Posterior cingulate gyrus (tissue), 11 donors: ENCODE results near the gene CCR5.

Experiments
- DNase-seq, 10 donors: peaks; one replicate each; pipeline versions ENCODE4 v3.0.0 to v3.0.0-alpha.2; 2020 to 2021; ENCODE audit warnings: mixed read lengths in 3 of 10
- intact Hi-C: fragments of 100-400 bp; cut with DNase I; formaldehyde crosslinking; loops from one replicate; pipeline ENCODE4 v1.15.1; 2023

The CCR5 gene

GRCh38 chr3:46356909-46357308, 13.8 kb upstream of the CCR5 start:
- intact Hi-C loops: no loop called here
- no peak for DNase-seq

GRCh38 chr3:46358466-46358865, 12.3 kb upstream of the CCR5 start:
- intact Hi-C loops: no loop called here
- DNase-seq: no peak

- intact Hi-C loops: no loop called here
- peak in 1 of 10 donors; percentile 24 for DNase-seq
Measured at GRCh38 chr3:46359733-46360493, 10.8 kb upstream of the CCR5 start.

DNA sequence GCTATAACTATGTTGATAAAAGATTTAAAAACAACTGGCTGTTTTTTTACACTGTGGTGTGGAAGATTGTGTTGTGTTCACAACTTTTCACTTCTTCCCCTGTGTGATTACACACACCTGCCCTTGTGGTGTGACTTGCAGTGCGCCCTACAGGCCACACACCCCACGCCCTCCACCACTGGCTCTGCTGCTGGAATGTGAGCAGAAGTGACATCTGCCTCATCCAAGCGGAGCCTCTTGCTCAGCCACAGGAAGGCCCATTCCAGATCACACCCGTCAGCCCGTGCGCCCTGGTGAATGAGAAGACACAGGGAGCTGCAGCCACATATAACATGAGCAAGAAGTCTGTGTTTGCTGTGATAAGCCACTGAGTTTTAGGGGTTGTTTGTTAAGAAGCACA, 9.8 kb upstream of the CCR5 start:
- intact Hi-C loops: no loop called here
- DNase-seq: no peak

DNA sequence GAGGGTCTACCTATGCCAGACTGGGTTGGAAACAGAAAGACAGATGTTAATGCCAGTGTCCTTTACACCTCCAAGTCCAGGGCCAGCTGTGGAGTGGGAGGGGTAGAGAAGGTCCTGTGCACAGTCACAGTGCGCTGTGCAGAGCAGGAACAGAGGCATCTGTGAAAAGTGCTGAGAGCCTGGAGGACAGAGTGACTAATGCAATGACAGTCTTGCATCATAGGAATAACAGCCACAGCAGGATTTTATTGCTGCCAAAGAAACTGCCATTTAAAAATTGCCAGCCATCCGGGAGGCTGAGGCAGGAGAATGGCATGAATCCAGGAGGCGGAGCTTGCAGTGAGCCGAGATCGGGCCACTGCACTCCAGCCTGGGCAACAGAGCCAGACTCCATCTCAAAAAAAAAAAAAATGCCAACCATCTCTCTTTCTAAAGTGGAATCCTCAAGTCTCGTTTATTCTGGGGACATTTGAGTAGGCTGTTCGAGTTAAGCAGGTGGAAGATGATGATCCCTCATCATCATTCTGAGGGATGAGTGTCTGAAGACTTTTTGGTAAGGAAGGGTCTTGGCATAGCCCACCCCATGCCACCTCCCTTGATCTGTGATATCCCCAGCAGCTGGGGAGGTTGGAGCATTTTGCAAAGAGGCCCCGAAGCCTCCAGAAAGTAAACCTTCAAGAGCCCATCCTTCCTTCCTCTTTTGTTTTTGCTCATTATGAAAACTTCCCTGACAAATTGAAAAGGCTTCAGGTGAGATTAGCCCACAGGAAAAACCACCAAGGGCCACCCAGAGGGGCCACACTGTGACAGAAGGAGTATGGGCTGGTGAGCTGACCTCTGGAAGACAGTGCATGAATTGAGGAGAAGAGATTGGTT, 9.1 kb upstream of the CCR5 start:
- no peak for DNase-seq
- intact Hi-C loops: no loop called here

GRCh38 chr3:46365041-46365440, 5.7 kb upstream of the CCR5 start:
- intact Hi-C loops: no loop called here
- DNase-seq: no peak

GRCh38 chr3:46365737-46366524, 4.8 kb upstream of the CCR5 start:
- intact Hi-C loops: no loop called here
- DNase-seq: no peak

DNA sequence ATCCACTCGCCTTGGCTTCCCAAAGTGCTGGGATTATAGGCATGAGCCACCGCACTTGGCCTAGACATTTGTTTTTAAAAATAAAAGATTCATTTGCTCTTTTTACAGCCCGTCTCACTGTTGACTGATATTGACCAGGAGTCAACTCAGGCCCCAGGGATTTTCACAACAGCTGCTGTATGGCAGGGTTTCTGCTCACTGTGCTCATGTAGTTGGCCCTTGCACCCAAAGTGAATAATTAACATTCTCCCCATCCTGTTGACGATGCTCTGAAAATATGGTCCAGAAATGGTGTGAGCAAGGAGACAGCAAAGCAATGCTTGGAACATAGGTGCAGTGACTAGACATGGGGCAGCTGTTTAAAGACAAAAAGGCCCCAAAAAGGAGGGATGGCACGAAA, 2.9 kb upstream of the CCR5 start:
- no peak for DNase-seq
- intact Hi-C loops: no loop called here

- intact Hi-C loops: no loop called here
Measured at GRCh38 chr3:46368569-46368968, 2.2 kb upstream of the CCR5 start.

DNA sequence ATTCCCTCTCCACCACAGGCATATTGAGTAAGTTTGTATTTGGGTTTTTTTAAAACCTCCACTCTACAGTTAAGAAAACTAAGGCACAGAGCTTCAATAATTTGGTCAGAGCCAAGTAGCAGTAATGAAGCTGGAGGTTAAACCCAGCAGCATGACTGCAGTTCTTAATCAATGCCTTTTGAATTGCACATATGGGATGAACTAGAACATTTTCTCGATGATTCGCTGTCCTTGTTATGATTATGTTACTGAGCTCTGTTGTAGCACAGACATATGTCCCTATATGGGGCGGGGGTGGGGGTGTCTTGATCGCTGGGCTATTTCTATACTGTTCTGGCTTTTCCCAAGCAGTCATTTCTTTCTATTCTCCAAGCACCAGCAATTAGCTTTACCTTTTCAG, 1.6 kb upstream of the CCR5 start:
- DNase-seq: no peak
- intact Hi-C loops: no loop called here

More at GRCh38 chr3:46368569-46368968, 2.2 kb upstream of the CCR5 start:
- DNase-seq: peak in 6 of 10 donors; percentile 18 to 90 (median 35)

DNA sequence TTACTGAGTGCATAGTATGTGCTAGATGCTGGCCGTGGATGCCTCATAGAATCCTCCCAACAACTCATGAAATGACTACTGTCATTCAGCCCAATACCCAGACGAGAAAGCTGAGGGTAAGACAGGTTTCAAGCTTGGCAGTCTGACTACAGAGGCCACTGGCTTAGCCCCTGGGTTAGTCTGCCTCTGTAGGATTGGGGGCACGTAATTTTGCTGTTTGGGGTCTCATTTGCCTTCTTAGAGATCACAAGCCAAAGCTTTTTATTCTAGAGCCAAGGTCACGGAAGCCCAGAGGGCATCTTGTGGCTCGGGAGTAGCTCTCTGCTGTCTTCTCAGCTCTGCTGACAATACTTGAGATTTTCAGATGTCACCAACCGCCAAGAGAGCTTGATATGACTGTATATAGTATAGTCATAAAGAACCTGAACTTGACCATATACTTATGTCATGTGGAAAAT, 1.0 kb upstream of the CCR5 start:
- intact Hi-C loops: loop anchor here (5.0 to 10.0 kb wide), 4 partner anchors 75 to 435 kb away; no protein-coding TSS in a partner anchor
- no peak for DNase-seq

GRCh38 chr3:46371519-46372340, 984 bp downstream of the CCR5 start:
- no peak for DNase-seq
- intact Hi-C loops: loop anchor here (5.0 to 10.0 kb wide), 4 partner anchors 77 to 437 kb away; no protein-coding TSS in a partner anchor

DNA sequence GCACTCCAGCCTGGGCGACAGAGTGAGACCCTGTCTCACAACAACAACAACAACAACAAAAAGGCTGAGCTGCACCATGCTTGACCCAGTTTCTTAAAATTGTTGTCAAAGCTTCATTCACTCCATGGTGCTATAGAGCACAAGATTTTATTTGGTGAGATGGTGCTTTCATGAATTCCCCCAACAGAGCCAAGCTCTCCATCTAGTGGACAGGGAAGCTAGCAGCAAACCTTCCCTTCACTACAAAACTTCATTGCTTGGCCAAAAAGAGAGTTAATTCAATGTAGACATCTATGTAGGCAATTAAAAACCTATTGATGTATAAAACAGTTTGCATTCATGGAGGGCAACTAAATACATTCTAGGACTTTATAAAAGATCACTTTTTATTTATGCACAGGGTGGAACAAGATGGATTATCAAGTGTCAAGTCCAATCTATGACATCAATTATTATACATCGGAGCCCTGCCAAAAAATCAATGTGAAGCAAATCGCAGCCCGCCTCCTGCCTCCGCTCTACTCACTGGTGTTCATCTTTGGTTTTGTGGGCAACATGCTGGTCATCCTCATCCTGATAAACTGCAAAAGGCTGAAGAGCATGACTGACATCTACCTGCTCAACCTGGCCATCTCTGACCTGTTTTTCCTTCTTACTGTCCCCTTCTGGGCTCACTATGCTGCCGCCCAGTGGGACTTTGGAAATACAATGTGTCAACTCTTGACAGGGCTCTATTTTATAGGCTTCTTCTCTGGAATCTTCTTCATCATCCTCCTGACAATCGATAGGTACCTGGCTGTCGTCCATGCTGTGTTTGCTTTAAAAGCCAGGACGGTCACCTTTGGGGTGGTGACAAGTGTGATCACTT, 2.0 kb downstream of the CCR5 start:
- intact Hi-C loops: loop anchor here (5.0 to 10.0 kb wide), 4 partner anchors 78 to 438 kb away; no protein-coding TSS in a partner anchor
- no peak for DNase-seq

DNA sequence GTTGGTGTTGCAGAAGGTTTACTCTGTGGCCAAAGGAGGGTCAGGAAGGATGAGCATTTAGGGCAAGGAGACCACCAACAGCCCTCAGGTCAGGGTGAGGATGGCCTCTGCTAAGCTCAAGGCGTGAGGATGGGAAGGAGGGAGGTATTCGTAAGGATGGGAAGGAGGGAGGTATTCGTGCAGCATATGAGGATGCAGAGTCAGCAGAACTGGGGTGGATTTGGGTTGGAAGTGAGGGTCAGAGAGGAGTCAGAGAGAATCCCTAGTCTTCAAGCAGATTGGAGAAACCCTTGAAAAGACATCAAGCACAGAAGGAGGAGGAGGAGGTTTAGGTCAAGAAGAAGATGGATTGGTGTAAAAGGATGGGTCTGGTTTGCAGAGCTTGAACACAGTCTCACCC, 4.0 kb downstream of the CCR5 start:
- intact Hi-C loops: loop anchor here (5.0 to 10.0 kb wide), 4 partner anchors 80 to 440 kb away; no protein-coding TSS in a partner anchor
- no peak for DNase-seq

DNA sequence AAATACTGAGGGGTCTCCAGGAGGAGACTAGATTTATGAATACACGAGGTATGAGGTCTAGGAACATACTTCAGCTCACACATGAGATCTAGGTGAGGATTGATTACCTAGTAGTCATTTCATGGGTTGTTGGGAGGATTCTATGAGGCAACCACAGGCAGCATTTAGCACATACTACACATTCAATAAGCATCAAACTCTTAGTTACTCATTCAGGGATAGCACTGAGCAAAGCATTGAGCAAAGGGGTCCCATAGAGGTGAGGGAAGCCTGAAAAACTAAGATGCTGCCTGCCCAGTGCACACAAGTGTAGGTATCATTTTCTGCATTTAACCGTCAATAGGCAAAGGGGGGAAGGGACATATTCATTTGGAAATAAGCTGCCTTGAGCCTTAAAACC, 4.5 kb downstream of the CCR5 start:
- no peak for DNase-seq
- intact Hi-C loops: loop anchor here (10.0 kb wide), 3 partner anchors 80 to 440 kb away; no protein-coding TSS in a partner anchor

DNA sequence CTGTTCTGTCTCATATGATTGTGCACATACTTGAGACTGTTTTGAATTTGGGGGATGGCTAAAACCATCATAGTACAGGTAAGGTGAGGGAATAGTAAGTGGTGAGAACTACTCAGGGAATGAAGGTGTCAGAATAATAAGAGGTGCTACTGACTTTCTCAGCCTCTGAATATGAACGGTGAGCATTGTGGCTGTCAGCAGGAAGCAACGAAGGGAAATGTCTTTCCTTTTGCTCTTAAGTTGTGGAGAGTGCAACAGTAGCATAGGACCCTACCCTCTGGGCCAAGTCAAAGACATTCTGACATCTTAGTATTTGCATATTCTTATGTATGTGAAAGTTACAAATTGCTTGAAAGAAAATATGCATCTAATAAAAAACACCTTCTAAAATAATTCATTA, 5.1 kb downstream of the CCR5 start:
- intact Hi-C loops: loop anchor here (10.0 kb wide), 3 partner anchors 81 to 441 kb away; no protein-coding TSS in a partner anchor
- DNase-seq: no peak

DNA sequence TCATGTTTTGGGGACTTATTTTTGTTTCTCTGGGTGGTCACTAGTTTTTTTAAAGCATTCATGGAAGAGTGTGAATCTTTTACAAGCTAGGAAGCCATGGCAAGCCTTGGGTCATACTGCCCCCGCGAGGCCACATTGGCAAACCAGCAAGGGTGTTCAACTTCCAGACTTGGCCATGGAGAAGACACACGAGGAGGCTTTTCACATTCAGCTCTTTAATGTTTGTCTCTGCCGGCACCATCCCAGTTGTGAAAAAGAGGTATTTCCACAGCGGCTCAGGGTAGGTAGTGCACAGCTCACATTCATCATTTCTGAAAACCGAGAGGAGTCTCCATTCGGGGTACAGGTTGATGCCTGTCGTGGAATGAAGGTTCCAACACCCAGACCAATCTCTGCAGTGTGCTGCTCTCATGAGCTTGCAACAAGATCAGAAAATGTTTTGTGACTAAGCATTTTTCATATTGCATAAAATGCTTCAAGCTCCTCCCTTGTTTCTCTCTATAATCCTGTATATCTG, 7.7 kb downstream of the CCR5 start:
- intact Hi-C loops: loop anchor here (10.0 kb wide), 3 partner anchors 84 to 444 kb away; no protein-coding TSS in a partner anchor

More for the DNA sequence above, 7.7 kb downstream of the CCR5 start:
- peak; percentile 49 to 95 (median 72) for DNase-seq
